Neural cell (in vitro differentiated cells): ENCODE measurements around the gene STPG4. TPM values are rescaled to one million over a fixed set of nuclear protein-coding genes. Genes with fewer than 3 reads are reported as not detected.

Experiments used
- H2AFZ ChIP-seq: fragments of 200-600, 300-800 bp; sonication (generic), shearing (Covaris generic); 2 replicates; pipeline ENCODE4 v1.6.0; 2014; ENCODE audit warnings: low read depth, mild to moderate bottlenecking, antibody characterized with exemption, low read length, moderate library complexity
- H3F3A ChIP-seq: fragments of 200-600 bp; shearing (Covaris generic); 2 replicates; pipeline ENCODE4 v1.6.1; 2016; ENCODE audit warnings: mild to moderate bottlenecking, moderate library complexity, mixed read lengths, antibody characterized with exemption, low read length; ENCODE audit not compliant: insufficient read depth, poor library complexity, severe bottlenecking
- H3K27ac ChIP-seq: fragments of 200-600, 300-800 bp; sonication (generic), shearing (Covaris generic); 2 replicates; pipeline ENCODE4 v1.5.1; 2014; ENCODE audit warnings: mild to moderate bottlenecking, low read length, moderate library complexity
- H3K27me3 ChIP-seq: fragments of 300-800, 200-600 bp; sonication (generic), shearing (Covaris generic); 2 replicates; pipeline ENCODE4 v1.6.0; 2014; ENCODE audit warnings: mild to moderate bottlenecking, low read depth, low read length, moderate library complexity; ENCODE audit not compliant: insufficient read depth
- H3K36me3 ChIP-seq: fragments of 300-800, 200-600 bp; sonication (generic), shearing (Covaris generic); 2 replicates; pipeline ENCODE4 v1.5.1; 2014; ENCODE audit warnings: mild to moderate bottlenecking, antibody characterized with exemption, low read length, moderate library complexity; ENCODE audit not compliant: insufficient read depth
- H3K4me2 ChIP-seq: fragments of 300-800, 200-600 bp; sonication (generic), shearing (Covaris generic); 2 replicates; pipeline ENCODE4 v1.6.0; 2014; ENCODE audit warnings: mild to moderate bottlenecking, low read length
- H3K4me3 ChIP-seq: fragments of 300-800, 200-600 bp; sonication (generic), shearing (Covaris generic); 2 replicates; pipeline ENCODE4 v1.5.1; 2014; ENCODE audit warnings: mild to moderate bottlenecking, low read length, moderate library complexity
- H3K79me2 ChIP-seq: fragments of 200-600 bp; shearing (Covaris generic); replicated peaks from 2 replicates; pipeline ENCODE4 v1.6.0; 2014; ENCODE audit warnings: mild to moderate bottlenecking, low read length, moderate library complexity; ENCODE audit not compliant: insufficient read depth
- H3K9ac ChIP-seq: fragments of 300-800, 200-600 bp; sonication (generic), shearing (Covaris generic); 2 replicates; pipeline ENCODE4 v1.6.1; 2016; ENCODE audit warnings: mild to moderate bottlenecking, low read length, mixed read lengths
- H3K9me2 ChIP-seq: fragments of 200-600 bp; shearing (Covaris generic); 2 replicates; pipeline ENCODE4 v1.6.1; 2016; ENCODE audit warnings: mild to moderate bottlenecking, low read length, mixed read lengths; ENCODE audit not compliant: insufficient read depth
- H3K9me3 ChIP-seq: fragments of 200-600, 300-800 bp; sonication (generic), shearing (Covaris generic); 2 replicates; pipeline ENCODE4 v1.6.1; 2016; ENCODE audit warnings: mild to moderate bottlenecking, mixed run types, low read length, moderate library complexity, mixed read lengths
- H4K20me1 ChIP-seq: fragments of 200-600 bp; shearing (Covaris generic); 2 replicates; pipeline ENCODE4 v1.6.1; 2016; ENCODE audit warnings: mild to moderate bottlenecking, mixed run types; ENCODE audit not compliant: insufficient read depth
- CTCF ChIP-seq: fragments of 450-650 bp; IDR thresholded peaks from 2 replicates; pipeline ENCODE4 v1.5.1; 2014; ENCODE audit warnings: antibody characterized with exemption, mild to moderate bottlenecking, moderate library complexity; ENCODE audit not compliant: poor library complexity, severe bottlenecking
- EP300 ChIP-seq: fragments of 450-650 bp; conservative IDR thresholded peaks from 2 replicates; pipeline ENCODE4 v1.6.1; 2014; ENCODE audit warnings: antibody characterized with exemption, mild to moderate bottlenecking, moderate library complexity; ENCODE audit not compliant: poor library complexity, severe bottlenecking
- EZH2 ChIP-seq: fragments of 200-600, 300-800 bp; shearing (Covaris generic), sonication (generic); IDR thresholded peaks from 2 replicates; pipeline ENCODE4 v1.6.1; 2014; ENCODE audit warnings: antibody characterized with exemption, low read length, borderline replicate concordance, mild to moderate bottlenecking; ENCODE audit not compliant: insufficient read depth, poor library complexity, severe bottlenecking
- MXI1 ChIP-seq: fragments of 450-650 bp; conservative IDR thresholded peaks from 2 replicates; pipeline ENCODE4 v1.6.1; 2014; ENCODE audit warnings: antibody characterized with exemption, mild to moderate bottlenecking; ENCODE audit not compliant: poor library complexity, severe bottlenecking
- POLR2AphosphoS5 ChIP-seq: IDR thresholded peaks from 2 replicates; pipeline ENCODE4 v1.6.1; 2012
- RAD21 ChIP-seq: fragments of 450-650 bp; conservative IDR thresholded peaks from 2 replicates; pipeline ENCODE4 v1.6.1; 2014; ENCODE audit warnings: antibody characterized with exemption, mild to moderate bottlenecking, moderate library complexity
- REST ChIP-seq: IDR thresholded peaks from 2 replicates; pipeline ENCODE4 v1.6.1; 2012; ENCODE audit warnings: borderline replicate concordance
- SMC3 ChIP-seq: fragments of 450-650 bp; conservative IDR thresholded peaks from 2 replicates; pipeline ENCODE4 v1.6.1; 2014; ENCODE audit warnings: antibody characterized with exemption, mild to moderate bottlenecking, moderate library complexity; ENCODE audit not compliant: poor library complexity
- TAF1 ChIP-seq: IDR thresholded peaks from 2 replicates; pipeline ENCODE4 v1.6.1; 2012; ENCODE audit warnings: low read depth
- polyA plus RNA-seq: library from polyadenylated mRNA; depleted of rRNA; stranded (reverse); fragments of >200 nt; gene quantifications from 2 replicates; pipeline ENCODE4 v1.2.3, GENCODE V29; 2014

Gene STPG4
- polyA plus RNA-seq, 1 donor from 2014 or later, result not detected

- Histone ChIP-seq H3K4me3 (no peak overlapping the region), H3K9me3 (no peaks in the 10 kb centered on the region), H3K4me2 (no peak overlapping the region), H3K9me2 (no peaks in the 10 kb centered on the region), H3F3A (no peaks in the 10 kb centered on the region), H2AFZ (no peak overlapping the region), H3K27ac (no peak overlapping the region), H3K79me2 (no peaks in the 10 kb centered on the region), H4K20me1 (no peaks in the 10 kb centered on the region), H3K27me3 (no peaks in the 10 kb centered on the region), H3K9ac (no peak overlapping the region), H3K36me3 (no peaks in the 10 kb centered on the region)
- no peak for TF ChIP-seq EP300
- no peak for TF ChIP-seq EZH2
- no peak for TF ChIP-seq TAF1
- no peak for TF ChIP-seq MXI1
Measured at GRCh38 chr2:47086571-47086970, 68.5 kb downstream of the STPG4 start.

- no peak overlapping the region for H3K27ac ChIP-seq
- no peak overlapping the region for H3K4me2 ChIP-seq
- H2AFZ ChIP-seq, result no peak overlapping the region
- H3F3A ChIP-seq, result no peaks in the 10 kb centered on the region
- H3K9ac ChIP-seq, result no peak overlapping the region
- no peaks in the 10 kb centered on the region for H3K27me3 ChIP-seq
- H3K36me3 ChIP-seq, result no peaks in the 10 kb centered on the region
- TF ChIP-seq EZH2, result no peak
- H3K9me3 ChIP-seq, result no peaks in the 10 kb centered on the region
- no peaks in the 10 kb centered on the region for H4K20me1 ChIP-seq
- no peak overlapping the region for H3K4me3 ChIP-seq
- H3K79me2 ChIP-seq, result no peaks in the 10 kb centered on the region
- no peaks in the 10 kb centered on the region for H3K9me2 ChIP-seq
Measured at GRCh38 chr2:47086054-47086471, 69.0 kb downstream of the STPG4 start.

- H3K4me3 ChIP-seq, result no peak overlapping the region
- H2AFZ ChIP-seq, result no peak overlapping the region
- H3F3A ChIP-seq, result no peaks in the 10 kb centered on the region
- no peaks in the 10 kb centered on the region for H3K79me2 ChIP-seq
- no peaks in the 10 kb centered on the region for H3K27me3 ChIP-seq
- no peaks in the 10 kb centered on the region for H3K36me3 ChIP-seq
- H3K9me2 ChIP-seq, result no peaks in the 10 kb centered on the region
- H3K9ac ChIP-seq, result no peak overlapping the region
- TF ChIP-seq SMC3 (no peak), CTCF (no peak), EP300 (no peak), EZH2 (no peak), TAF1 (no peak), REST (no peak), RAD21 (no peak), POLR2AphosphoS5 (no peak), MXI1 (no peak)
- H3K27ac ChIP-seq, result no peak overlapping the region
- H4K20me1 ChIP-seq, result no peaks in the 10 kb centered on the region
- H3K9me3 ChIP-seq, result no peaks in the 10 kb centered on the region
- H3K4me2 ChIP-seq, result no peak overlapping the region
Measured at GRCh38 chr2:47083886-47084687, 71.0 kb downstream of the STPG4 start.
